ENCODE data around the gene IFT81. TPM values are rescaled to one million over a fixed set of nuclear protein-coding genes. Genes with fewer than 3 reads are reported as not detected.

The IFT81 gene
- total RNA-seq, 1 donor from 2014 or later = 13.1 TPM

- no peaks in the 10 kb centered on the region for H3K27me3 Mint-ChIP-seq (ENCODE audit: unreplicated experiment)
- H3K36me3 Mint-ChIP-seq (ENCODE audit: unreplicated experiment) = no peaks in the 10 kb centered on the region
- no peak overlapping the region for H3K4me3 Mint-ChIP-seq (ENCODE audit: unreplicated experiment)
- TF ChIP-seq CTCF (IDR thresholded peaks at IDR 0.05) = no peak
- H3K4me1 Mint-ChIP-seq (ENCODE audit: unreplicated experiment) = peaks cover 22% of the 10 kb centered on the region
- DNase-seq (ENCODE audit: extremely low spot score, unreplicated experiment) = no peak
- H3K27ac Mint-ChIP-seq (ENCODE audit: unreplicated experiment) = no peak overlapping the region
- no peaks in the 10 kb centered on the region for H3K9me3 Mint-ChIP-seq (ENCODE audit: unreplicated experiment)
Observed at GRCh38 chr12:110262442-110263388, 138.6 kb downstream of the IFT81 start.

DNA sequence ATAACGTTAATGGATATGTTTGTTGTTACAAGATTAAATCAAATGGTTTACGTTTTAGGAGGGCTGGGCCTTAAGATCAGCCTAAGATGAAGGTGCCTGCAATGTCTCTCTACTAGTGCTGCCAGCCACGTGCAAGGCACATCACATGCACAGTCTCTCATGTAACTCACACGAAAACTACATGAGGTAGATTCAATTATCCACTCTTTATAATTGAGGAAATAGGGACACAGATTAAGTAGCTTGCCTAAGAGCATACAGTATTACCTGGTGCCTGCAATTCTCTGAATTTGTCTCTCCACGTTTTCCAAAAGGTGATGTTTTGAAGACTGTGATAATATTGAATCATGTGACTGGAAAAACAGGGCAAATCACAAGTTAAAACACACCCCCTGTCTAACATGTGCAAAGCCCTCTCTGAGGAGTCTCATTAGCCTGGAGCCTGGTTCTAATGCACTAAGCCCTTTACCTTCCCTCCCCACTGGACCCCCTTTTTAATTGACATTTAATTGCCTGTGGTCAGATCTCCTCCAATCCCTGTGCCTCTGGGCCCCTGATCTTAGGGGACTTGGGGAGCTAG is 142.3 kb downstream of the IFT81 start:
- peak overlapping the region; percentile 92 for H3K27ac Mint-ChIP-seq (ENCODE audit: unreplicated experiment)
- no peak for TF ChIP-seq CTCF (IDR thresholded peaks at IDR 0.05)
- DNase-seq (ENCODE audit: extremely low spot score, unreplicated experiment) = no peak
- no peaks in the 10 kb centered on the region for H3K9me3 Mint-ChIP-seq (ENCODE audit: unreplicated experiment)
- H3K27me3 Mint-ChIP-seq (ENCODE audit: unreplicated experiment) = no peaks in the 10 kb centered on the region
- H3K4me3 Mint-ChIP-seq (ENCODE audit: unreplicated experiment) = no peak overlapping the region
- no peaks in the 10 kb centered on the region for H3K36me3 Mint-ChIP-seq (ENCODE audit: unreplicated experiment)
- peaks cover 57% of the 10 kb centered on the region for H3K4me1 Mint-ChIP-seq (ENCODE audit: unreplicated experiment)

- Mint-ChIP-seq H3K4me1 (ENCODE audit: unreplicated experiment) (peaks cover 63% of the 10 kb centered on the region), H3K9me3 (ENCODE audit: unreplicated experiment) (no peaks in the 10 kb centered on the region), H3K27ac (ENCODE audit: unreplicated experiment) (peak overlapping the region; percentile 92), H3K4me3 (ENCODE audit: unreplicated experiment) (peak overlapping the region; percentile 42), H3K36me3 (ENCODE audit: unreplicated experiment) (no peaks in the 10 kb centered on the region), H3K27me3 (ENCODE audit: unreplicated experiment) (no peaks in the 10 kb centered on the region)
- no peak for TF ChIP-seq CTCF (IDR thresholded peaks at IDR 0.05)
- DNase-seq (ENCODE audit: extremely low spot score, unreplicated experiment) = peak; percentile 91
Observed at GRCh38 chr12:110266980-110267620, 142.9 kb downstream of the IFT81 start.

Other genes starting within 250 kb of the IFT81 start
- gene GLTP, start 243.8 kb upstream of the IFT81 start, total RNA-seq = 33.8 and 34.5 TPM in 2 replicates
- 14.4 and 15.7 TPM in 2 replicates for gene TCHP, start 224.1 kb upstream of the IFT81 start, total RNA-seq
- 49.6 and 52.6 TPM in 2 replicates for gene GIT2, start 128.0 kb upstream of the IFT81 start, total RNA-seq
- gene ANKRD13A, start 124.9 kb upstream of the IFT81 start, total RNA-seq = 42.3 and 43.5 TPM in 2 replicates
- 13.7 and 14.5 TPM in 2 replicates for gene C12orf76, start 75.8 kb upstream of the IFT81 start, total RNA-seq
- gene ATP2A2, start 156.9 kb downstream of the IFT81 start, total RNA-seq = 183 and 197 TPM in 2 replicates